ENCODE data around the gene DES.
A peak's percentile ranks its signal among the peaks of the same experiment; 100 is the strongest.
"Not testable (repeated sequence)": the region's sequence is repeated elsewhere in the genome, so short reads cannot be mapped to it uniquely, and the experiment has no call there.

Gene DES

GRCh38 chr2:219399716-219400478, 18.3 kb upstream of the DES start:
- DNase-seq (ENCODE audit: low read depth in 3 of 3), result no peak

- no peak for DNase-seq (ENCODE audit: low read depth in 3 of 3)
Measured at GRCh38 chr2:219400562-219400961, 17.6 kb upstream of the DES start.

GRCh38 chr2:219401606-219402005, 16.6 kb upstream of the DES start:
- DNase-seq (ENCODE audit: low read depth in 3 of 3), result no peak

GRCh38 chr2:219402665-219403515, 15.3 kb upstream of the DES start:
- DNase-seq (ENCODE audit: low read depth in 3 of 3), result peak; percentile 15 to 46 (median 32)

GRCh38 chr2:219403861-219404260, 14.3 kb upstream of the DES start:
- DNase-seq (ENCODE audit: low read depth in 3 of 3), result no peak

- no peak for DNase-seq (ENCODE audit: low read depth in 3 of 3)
Measured at GRCh38 chr2:219404291-219404910, 13.8 kb upstream of the DES start.

GRCh38 chr2:219404954-219405353, 13.2 kb upstream of the DES start:
- DNase-seq (ENCODE audit: low read depth in 3 of 3), result no peak

GRCh38 chr2:219405451-219405850, 12.7 kb upstream of the DES start:
- DNase-seq (ENCODE audit: low read depth in 3 of 3), result no peak

- no peak for DNase-seq (ENCODE audit: low read depth in 3 of 3)
Measured at GRCh38 chr2:219405958-219406860, 12.0 kb upstream of the DES start.

- no peak for DNase-seq (ENCODE audit: low read depth in 3 of 3)
Measured at GRCh38 chr2:219406861-219407230, 11.3 kb upstream of the DES start.

- DNase-seq (ENCODE audit: low read depth in 3 of 3), result not testable (repeated sequence)
Measured at GRCh38 chr2:219407343-219407742, 10.8 kb upstream of the DES start.

GRCh38 chr2:219408204-219408603, 10.0 kb upstream of the DES start:
- DNase-seq (ENCODE audit: low read depth in 3 of 3), result no peak

GRCh38 chr2:219408631-219409030, 9.5 kb upstream of the DES start:
- no peak for DNase-seq (ENCODE audit: low read depth in 3 of 3)

- DNase-seq (ENCODE audit: low read depth in 3 of 3), result no peak
Measured at GRCh38 chr2:219409619-219410018, 8.6 kb upstream of the DES start.

- no peak for DNase-seq (ENCODE audit: low read depth in 3 of 3)
Measured at GRCh38 chr2:219410390-219410789, 7.8 kb upstream of the DES start.

- DNase-seq (ENCODE audit: low read depth in 3 of 3), result no peak
Measured at GRCh38 chr2:219414857-219415256, 3.3 kb upstream of the DES start.

- DNase-seq (ENCODE audit: low read depth in 3 of 3), result no peak
Measured at GRCh38 chr2:219415580-219416234, 2.5 kb upstream of the DES start.

GRCh38 chr2:219416235-219416602, 2.0 kb upstream of the DES start:
- no peak for DNase-seq (ENCODE audit: low read depth in 3 of 3)

- DNase-seq (ENCODE audit: low read depth in 3 of 3), result no peak
Measured at GRCh38 chr2:219416938-219417337, 1.2 kb upstream of the DES start.

GRCh38 chr2:219417374-219417773, 803 bp upstream of the DES start:
- DNase-seq (ENCODE audit: low read depth in 3 of 3), result no peak

- DNase-seq (ENCODE audit: low read depth in 3 of 3), result no peak
Measured at GRCh38 chr2:219419012-219419324, 791 bp downstream of the DES start.
